Activated naive CD8-positive, alpha-beta T cell treated with anti-CD3 and anti-CD28 coated beads, Interleukin-2, amount 50 U/mL, for 24 hours (primary cell): ENCODE measurements around the gene FAM13A.
"Not testable (repeated sequence)": the region's sequence is repeated elsewhere in the genome, so short reads cannot be mapped to it uniquely, and the experiment has no call there.

ENCODE experiments used
- ATAC-seq: fragments of 150-1000 bp; cut with Tn5 transposase; one replicate; pipeline ENCODE4 v1.10.0; 2021
- DNase-seq: peaks from one replicate; pipeline ENCODE4 v3.0.0; 2021
- H3K27ac Mint-ChIP-seq: one replicate; pipeline ENCODE4 v1.8.0; 2021; ENCODE audit warnings: mild to moderate bottlenecking, mixed read lengths
- H3K27me3 Mint-ChIP-seq: one replicate; pipeline ENCODE4 v1.8.0; 2021; ENCODE audit warnings: mixed read lengths
- H3K36me3 Mint-ChIP-seq: one replicate; pipeline ENCODE4 v1.8.0; 2021; ENCODE audit warnings: low read depth, mixed read lengths
- H3K4me1 Mint-ChIP-seq: one replicate; pipeline ENCODE4 v1.8.0; 2021; ENCODE audit warnings: mixed read lengths
- H3K4me3 Mint-ChIP-seq: one replicate; pipeline ENCODE4 v1.8.0; 2021; ENCODE audit warnings: mild to moderate bottlenecking, moderate library complexity, mixed read lengths
- H3K9me3 Mint-ChIP-seq: one replicate; pipeline ENCODE4 v1.8.0; 2021; ENCODE audit warnings: mixed read lengths

FAM13A gene

DNA sequence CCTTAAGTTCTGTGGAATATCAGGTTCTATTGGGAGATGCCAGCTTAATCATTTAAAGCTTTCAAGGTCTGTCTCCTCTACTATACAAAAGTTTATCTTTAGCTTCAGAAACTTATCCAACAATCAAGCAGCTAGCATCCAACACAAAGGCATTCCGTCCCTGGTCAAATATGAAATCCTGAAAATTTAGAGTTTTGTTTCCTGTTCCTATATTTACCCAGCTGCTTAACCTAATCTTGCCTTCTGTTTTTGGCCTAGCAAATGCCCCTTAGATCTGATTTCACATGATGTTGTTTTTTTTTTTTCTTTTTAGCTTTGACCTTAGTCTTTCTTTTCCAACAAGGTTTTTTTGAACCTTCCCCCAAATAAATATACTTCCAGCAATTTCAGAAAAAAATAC, 33.8 kb downstream of the FAM13A start:
- Mint-ChIP-seq H3K27ac (no peak overlapping the region), H3K27me3 (no peaks in the 10 kb centered on the region), H3K4me1 (no peaks in the 10 kb centered on the region)

DNA sequence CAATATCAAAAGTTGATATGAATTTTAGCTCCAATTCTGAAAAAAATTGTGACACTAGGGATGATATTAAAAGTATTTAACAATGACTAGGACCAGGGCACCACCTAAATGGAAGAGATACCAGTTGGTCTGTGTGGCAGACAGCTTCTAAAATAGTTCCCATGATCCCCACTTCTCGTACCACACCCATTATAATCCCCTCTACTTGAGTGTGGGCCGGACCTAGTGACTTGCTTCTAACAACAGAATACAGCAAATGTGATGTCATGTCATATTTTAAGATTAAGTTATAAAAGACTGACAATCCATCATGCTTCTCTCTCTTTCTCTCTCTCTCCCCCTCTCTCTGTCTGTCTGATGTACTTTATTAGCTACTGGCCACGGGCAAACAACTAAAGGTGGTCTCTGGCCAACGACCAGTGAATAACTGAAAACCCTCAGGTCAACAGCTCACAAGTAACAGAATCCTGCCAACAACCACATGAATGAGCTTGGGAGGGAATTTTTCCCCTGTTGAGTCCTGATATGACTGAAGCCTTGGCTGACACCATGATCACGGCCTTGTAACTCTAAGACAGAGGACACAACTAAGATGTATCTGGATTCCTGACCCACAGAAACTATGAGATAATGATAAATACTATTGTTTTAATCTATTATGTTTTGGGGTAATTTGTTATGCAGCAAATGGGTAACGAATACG, 34.4 kb downstream of the FAM13A start:
- H3K27ac Mint-ChIP-seq, result no peak overlapping the region
- H3K9me3 Mint-ChIP-seq, result no peaks in the 10 kb centered on the region
- H3K4me1 Mint-ChIP-seq, result no peaks in the 10 kb centered on the region
- ATAC-seq (no peak), DNase-seq (no peak)
- H3K4me3 Mint-ChIP-seq, result no peak overlapping the region
- no peaks in the 10 kb centered on the region for H3K27me3 Mint-ChIP-seq
- H3K36me3 Mint-ChIP-seq, result no peaks in the 10 kb centered on the region

More for the DNA sequence above, 33.8 kb downstream of the FAM13A start:
- no peaks in the 10 kb centered on the region for H3K9me3 Mint-ChIP-seq
- no peak for DNase-seq
- H3K4me3 Mint-ChIP-seq, result no peak overlapping the region
- no peaks in the 10 kb centered on the region for H3K36me3 Mint-ChIP-seq
- no peak for ATAC-seq

DNA sequence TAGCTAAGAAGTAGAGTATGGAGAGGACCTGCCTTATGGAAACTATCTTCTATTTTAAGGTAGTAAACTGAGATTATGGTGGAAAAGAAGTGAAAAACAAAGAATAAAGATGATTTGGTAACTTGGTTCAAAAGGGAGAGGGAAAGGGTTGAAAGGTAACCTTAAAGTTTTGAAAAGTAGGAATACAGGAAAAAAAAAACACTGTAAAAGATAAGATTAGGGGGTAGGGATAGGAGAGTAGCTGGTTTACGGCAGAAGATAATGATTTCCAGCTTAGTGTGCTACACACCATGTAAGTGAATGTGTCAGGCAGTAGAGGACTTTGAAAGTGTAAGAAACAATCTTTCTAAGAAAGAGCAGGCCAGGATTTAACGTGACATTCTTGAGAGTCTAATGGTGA, 35.3 kb downstream of the FAM13A start:
- ATAC-seq (no peak), DNase-seq (no peak)
- Mint-ChIP-seq H3K9me3 (no peaks in the 10 kb centered on the region), H3K27ac (no peak overlapping the region), H3K4me3 (no peak overlapping the region), H3K27me3 (no peaks in the 10 kb centered on the region), H3K4me1 (no peaks in the 10 kb centered on the region), H3K36me3 (no peaks in the 10 kb centered on the region)

DNA sequence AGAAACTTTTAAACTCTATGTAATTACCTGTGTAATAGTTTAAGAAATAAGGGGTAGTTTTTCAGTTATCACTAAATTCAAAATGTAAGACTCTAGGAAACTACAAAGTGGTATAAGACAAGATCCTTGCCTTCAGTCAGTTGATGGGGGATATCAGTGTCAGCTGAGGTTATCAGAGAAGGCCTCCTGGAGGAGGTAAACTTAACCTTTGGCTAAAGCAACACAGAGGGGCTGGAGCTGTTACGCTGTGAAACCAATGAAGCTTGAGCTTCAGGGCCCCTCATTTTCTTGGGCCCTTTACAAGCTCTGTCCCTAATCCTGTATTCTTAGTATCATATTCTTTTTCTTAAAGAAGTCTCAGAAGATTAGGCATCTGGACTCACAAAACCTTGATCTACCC, 35.9 kb downstream of the FAM13A start:
- no peak overlapping the region for H3K4me3 Mint-ChIP-seq
- ATAC-seq (no peak), DNase-seq (no peak)
- H3K27ac Mint-ChIP-seq, result no peak overlapping the region
- H3K27me3 Mint-ChIP-seq, result no peaks in the 10 kb centered on the region
- no peaks in the 10 kb centered on the region for H3K36me3 Mint-ChIP-seq
- H3K4me1 Mint-ChIP-seq, result no peaks in the 10 kb centered on the region
- no peaks in the 10 kb centered on the region for H3K9me3 Mint-ChIP-seq

DNA sequence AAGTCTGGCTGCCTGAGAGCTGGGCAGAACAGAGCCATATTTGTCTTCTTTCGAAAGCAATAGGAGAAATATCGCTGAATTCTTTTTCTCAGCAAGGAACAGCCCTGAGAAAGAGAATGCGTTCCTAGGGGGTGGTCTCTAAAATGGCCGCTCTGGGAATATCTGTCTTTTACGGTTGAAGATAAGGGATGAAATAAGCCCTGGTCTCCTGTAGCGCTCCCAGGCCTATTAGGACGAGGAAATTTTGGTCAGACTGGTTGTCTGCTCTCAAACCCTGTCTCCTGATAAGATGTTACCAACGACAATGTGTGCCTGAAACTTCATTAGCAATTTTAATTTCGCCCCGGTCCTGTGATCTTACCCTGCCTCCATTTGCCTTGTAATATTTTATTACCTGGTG, 42.1 kb downstream of the FAM13A start:
- H3K27me3 Mint-ChIP-seq, H3K36me3 Mint-ChIP-seq, H3K4me3 Mint-ChIP-seq, ATAC-seq, DNase-seq, H3K27ac Mint-ChIP-seq, H3K4me1 Mint-ChIP-seq: not testable (repeated sequence)
- peaks cover 10% of the 10 kb centered on the region for H3K9me3 Mint-ChIP-seq

DNA sequence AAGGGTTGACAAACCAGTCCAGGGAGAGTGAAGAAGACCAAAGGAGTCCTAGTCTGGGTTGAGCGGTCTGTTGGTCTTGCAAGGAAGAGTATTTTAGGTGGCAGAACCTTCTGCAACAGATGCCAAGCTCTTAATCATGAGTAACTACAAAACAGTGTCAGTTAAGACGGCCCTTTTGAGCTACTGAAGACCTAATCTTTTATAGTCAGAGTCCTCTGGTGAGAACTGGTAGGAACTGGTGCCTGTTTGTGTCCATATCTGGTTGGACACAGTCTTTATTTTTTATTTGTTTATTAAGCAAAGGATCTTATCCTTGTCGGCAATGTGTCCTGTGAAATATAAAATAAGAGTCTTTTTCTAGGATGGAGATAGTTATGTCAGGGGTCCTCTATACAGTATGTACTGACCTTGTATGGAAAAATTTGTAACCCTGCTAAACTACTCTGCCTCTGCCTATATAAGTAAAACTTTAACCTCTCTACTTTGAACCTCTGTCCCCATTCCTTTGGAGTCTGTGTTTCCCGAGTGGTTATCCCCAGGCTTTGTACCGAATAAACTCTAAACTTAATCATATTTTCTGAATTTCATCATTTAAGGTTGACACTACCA, 47.1 kb downstream of the FAM13A start:
- DNase-seq (no peak), ATAC-seq (no peak)
- no peaks in the 10 kb centered on the region for H3K36me3 Mint-ChIP-seq
- H3K9me3 Mint-ChIP-seq, result peaks cover 8% of the 10 kb centered on the region
- H3K27me3 Mint-ChIP-seq, result peaks cover 1% of the 10 kb centered on the region
- no peak overlapping the region for H3K4me3 Mint-ChIP-seq
- no peaks in the 10 kb centered on the region for H3K4me1 Mint-ChIP-seq
- H3K27ac Mint-ChIP-seq, result no peak overlapping the region

DNA sequence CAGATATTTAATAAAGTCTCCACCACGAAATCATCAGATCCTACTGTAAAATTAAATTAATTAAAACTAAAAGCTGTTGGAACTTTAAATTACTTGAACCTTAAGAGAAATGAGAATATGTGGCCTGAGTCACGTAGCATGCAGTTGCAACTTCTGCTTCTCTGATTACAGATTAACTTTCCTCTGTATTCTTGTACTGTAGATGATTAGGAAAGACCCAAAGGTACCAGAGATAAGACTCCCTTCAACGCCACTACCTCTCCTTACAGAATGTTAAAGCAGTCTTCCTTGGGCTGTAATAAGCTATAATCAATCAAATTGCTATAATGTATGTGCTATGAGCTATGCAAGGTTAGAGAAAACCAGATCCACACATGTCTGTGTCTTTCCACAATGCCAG, 47.9 kb downstream of the FAM13A start:
- Mint-ChIP-seq H3K27ac (no peak overlapping the region), H3K36me3 (no peaks in the 10 kb centered on the region), H3K4me1 (no peaks in the 10 kb centered on the region), H3K9me3 (peaks cover 4% of the 10 kb centered on the region), H3K4me3 (no peak overlapping the region), H3K27me3 (peaks cover 1% of the 10 kb centered on the region)
- ATAC-seq (no peak), DNase-seq (no peak)

DNA sequence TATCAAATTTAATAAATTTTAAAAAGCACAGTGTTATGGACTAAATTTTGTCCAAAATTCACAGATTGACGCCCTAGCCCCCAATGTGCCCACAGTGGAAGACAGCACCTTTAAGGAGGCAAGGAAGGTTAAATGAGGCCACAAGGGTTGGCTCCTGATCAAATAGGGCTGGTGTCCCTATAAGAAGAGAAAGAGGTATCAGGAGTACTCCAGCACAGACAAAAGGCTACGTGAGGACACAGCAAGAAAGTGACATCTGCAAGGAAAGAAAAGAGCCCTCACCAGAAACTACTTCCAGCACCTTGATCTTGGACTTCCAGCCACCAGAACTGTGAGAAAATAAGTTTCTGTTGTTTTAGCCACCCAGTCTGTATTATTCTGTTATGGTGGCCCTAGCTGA, 48.8 kb downstream of the FAM13A start:
- Mint-ChIP-seq H3K27me3 (peaks cover 1% of the 10 kb centered on the region), H3K36me3 (no peaks in the 10 kb centered on the region), H3K4me3 (no peak overlapping the region), H3K27ac (no peak overlapping the region), H3K9me3 (peaks cover 4% of the 10 kb centered on the region), H3K4me1 (no peaks in the 10 kb centered on the region)
- ATAC-seq (no peak), DNase-seq (no peak)

DNA sequence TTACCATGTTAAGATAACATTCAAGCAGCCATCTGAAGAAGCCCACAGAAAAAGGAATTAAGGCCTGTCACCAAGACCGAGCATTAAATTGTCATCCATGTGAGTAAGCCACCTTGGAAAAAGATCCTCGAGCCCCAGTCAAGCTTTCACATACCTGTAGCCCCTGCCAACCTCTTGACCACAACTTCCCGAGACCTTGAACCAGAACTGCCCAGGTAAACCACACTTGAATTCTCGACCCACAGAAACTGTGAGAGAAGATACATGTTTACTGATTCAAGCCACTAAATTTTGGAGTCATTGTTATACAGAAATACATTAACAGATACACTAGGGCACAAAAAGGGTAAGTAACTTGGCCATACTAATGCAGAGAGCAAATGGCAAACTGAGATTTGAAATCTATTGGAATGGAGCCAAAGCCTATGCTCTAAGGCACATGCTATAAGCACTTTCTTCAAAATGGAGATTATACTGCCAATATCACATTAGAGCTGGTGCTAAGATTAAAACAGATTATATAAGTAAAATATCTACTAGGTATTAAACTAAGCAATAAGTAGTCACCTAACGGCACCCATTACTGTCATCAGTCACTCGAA, 49.5 kb downstream of the FAM13A start:
- no peaks in the 10 kb centered on the region for H3K36me3 Mint-ChIP-seq
- H3K27me3 Mint-ChIP-seq, result peaks cover 1% of the 10 kb centered on the region
- no peak overlapping the region for H3K4me3 Mint-ChIP-seq
- no peak overlapping the region for H3K27ac Mint-ChIP-seq
- DNase-seq, result no peak
- no peak for ATAC-seq
- H3K4me1 Mint-ChIP-seq, result no peaks in the 10 kb centered on the region
- peaks cover 4% of the 10 kb centered on the region for H3K9me3 Mint-ChIP-seq

DNA sequence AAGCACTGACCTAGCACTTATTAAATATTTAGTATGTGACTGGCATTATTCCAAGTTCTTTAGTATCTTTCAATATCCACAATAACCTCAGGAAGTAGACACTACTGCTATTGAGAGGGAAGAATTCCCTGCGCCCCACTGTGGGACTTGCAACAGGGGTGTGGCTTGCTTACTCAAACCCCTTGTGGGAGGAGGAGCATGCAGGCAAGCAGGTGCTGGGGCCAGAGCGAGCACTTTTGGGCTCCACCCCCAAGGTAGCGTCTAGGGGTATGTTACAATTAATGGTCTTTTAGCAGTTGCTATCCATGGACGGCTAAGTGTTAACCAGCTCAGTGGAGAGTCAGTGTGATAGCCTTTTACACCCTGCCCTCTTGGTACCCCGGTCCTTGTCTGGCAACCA, 50.7 kb downstream of the FAM13A start:
- Mint-ChIP-seq H3K27ac (no peak overlapping the region), H3K36me3 (no peaks in the 10 kb centered on the region), H3K9me3 (peaks cover 4% of the 10 kb centered on the region), H3K27me3 (no peaks in the 10 kb centered on the region), H3K4me3 (no peak overlapping the region), H3K4me1 (no peaks in the 10 kb centered on the region)
- no peak for DNase-seq
- no peak for ATAC-seq

DNA sequence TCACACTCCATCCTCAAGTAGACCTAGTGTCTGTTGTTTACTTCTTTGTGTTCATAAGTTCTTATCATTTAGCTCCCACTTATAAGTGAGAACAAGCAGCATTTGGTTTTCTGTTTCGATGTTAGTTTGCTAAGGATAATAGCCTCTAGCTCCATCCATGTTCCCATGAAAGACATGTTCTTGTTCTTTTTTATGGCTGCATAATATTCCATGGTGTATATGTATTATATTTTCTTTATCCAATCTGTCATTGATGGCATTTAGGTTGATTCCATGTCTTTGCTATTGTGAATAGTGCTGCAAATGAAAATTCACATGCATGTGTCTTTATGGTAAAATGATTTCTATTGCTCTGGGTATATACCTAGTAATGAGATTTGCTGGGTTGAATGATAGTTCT, 51.9 kb downstream of the FAM13A start:
- H3K9me3 Mint-ChIP-seq, H3K4me1 Mint-ChIP-seq, H3K4me3 Mint-ChIP-seq, H3K27ac Mint-ChIP-seq, DNase-seq, H3K36me3 Mint-ChIP-seq, H3K27me3 Mint-ChIP-seq, ATAC-seq: not testable (repeated sequence)

DNA sequence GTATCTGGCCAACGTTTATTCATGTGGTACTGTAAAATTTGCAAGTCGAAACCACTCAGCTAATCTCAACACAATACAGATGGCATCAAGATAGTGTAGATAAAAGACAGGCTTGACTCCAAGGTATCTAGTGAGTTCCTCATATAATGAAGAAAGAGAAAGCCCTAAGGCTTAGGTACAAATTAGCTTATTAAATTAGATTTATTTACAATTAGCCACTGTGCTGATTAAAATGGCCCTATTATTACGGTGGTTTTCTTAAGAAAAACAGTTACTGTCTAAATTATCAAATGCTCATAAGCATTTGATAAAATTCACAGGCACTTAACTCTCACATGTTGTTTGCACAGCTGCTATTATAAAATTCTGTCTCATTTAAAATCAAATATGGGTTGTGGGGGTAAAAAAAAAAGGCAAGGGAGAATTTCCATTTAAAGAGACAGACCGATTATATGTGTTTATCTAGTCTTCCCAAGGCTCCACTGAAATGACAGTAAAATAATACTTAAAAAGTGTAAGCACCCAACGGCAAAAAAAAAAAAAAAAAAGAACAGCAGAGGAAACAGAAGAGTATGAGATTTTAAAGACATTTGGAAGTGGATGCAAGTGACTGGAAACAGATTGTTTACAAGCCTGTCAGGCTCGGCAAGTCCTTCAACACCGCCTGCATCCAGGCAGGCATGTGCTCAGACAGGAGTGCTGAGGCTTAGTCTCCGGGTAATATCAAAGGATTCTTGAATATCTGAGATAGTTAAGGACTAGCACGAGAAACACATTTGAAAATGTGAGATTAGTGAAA, 55.1 kb downstream of the FAM13A start:
- H3K4me3 Mint-ChIP-seq, result no peak overlapping the region
- no peaks in the 10 kb centered on the region for H3K36me3 Mint-ChIP-seq
- H3K4me1 Mint-ChIP-seq, result peaks cover 6% of the 10 kb centered on the region
- no peak overlapping the region for H3K27ac Mint-ChIP-seq
- DNase-seq (no peak), ATAC-seq (no peak)
- H3K9me3 Mint-ChIP-seq, result peaks cover 4% of the 10 kb centered on the region
- H3K27me3 Mint-ChIP-seq, result no peaks in the 10 kb centered on the region

DNA sequence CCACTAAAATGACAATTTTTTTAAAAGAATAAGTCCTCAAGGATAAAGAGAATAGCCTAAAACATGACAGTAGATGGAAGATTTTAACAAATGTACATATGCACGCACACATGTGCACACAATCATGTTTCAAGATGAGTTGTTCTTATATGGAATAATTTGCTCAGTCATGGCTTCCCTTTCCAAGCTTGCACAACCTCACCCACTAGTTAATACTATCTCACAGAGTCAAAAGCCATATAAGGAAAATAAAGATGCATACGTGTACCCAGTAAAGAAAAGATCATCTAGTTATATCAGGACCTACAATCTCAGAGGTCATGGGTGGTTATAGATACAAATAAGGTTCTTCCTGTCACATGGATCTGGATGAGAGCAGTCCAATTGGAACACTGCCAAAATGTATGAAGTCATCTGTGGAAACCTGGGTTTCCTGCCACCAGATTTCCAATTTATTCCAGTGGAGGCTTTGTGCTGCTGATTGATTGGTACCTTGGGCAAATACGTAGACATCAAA, 56.1 kb downstream of the FAM13A start:
- Mint-ChIP-seq H3K27me3 (no peaks in the 10 kb centered on the region), H3K4me1 (peaks cover 6% of the 10 kb centered on the region), H3K9me3 (peaks cover 4% of the 10 kb centered on the region), H3K4me3 (no peak overlapping the region), H3K27ac (no peak overlapping the region), H3K36me3 (no peaks in the 10 kb centered on the region)
- DNase-seq, result no peak
- ATAC-seq, result no peak

DNA sequence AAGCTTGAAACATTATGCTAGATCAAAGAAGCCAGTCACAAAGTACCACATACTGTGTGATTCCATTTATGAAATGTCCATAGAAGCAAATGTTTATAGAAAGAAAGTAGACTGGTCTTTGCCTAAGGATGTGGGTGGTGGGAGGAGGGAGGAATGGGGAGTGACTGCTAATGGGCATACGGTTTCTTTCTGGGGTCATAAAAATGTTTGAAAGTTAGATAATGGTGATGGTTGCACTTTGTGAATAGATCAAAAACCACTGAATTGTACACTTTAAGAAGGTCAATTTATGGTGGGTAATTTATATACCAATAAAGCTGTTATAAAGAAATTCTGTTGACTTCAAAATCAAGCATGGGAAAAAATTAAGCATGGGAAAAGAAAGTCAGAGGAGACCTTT, 56.6 kb downstream of the FAM13A start:
- Mint-ChIP-seq H3K4me1 (peaks cover 6% of the 10 kb centered on the region), H3K4me3 (no peak overlapping the region), H3K27ac (no peak overlapping the region), H3K9me3 (peaks cover 4% of the 10 kb centered on the region), H3K27me3 (no peaks in the 10 kb centered on the region), H3K36me3 (no peaks in the 10 kb centered on the region)
- DNase-seq (no peak), ATAC-seq (no peak)
